H4 (cell line): ENCODE data around the gene RNF214. TPM values are rescaled to one million over a fixed set of nuclear protein-coding genes. Genes with fewer than 3 reads are reported as not detected.
"Not testable (repeated sequence)": the region's sequence is repeated elsewhere in the genome, so short reads cannot be mapped to it uniquely, and the experiment has no call there.

Source experiments
- DNase-seq: peaks from one replicate; pipeline ENCODE4 v3.0.0-alpha.2; 2015; ENCODE audit warnings: low spot score
- total RNA-seq: library from RNA; depleted of rRNA; stranded (reverse); fragments of >200 nt; shearing (Covaris generic); gene quantifications from 2 replicates; pipeline ENCODE4 v1.2.3, GENCODE V29; 2014; rRNA removed

The RNF214 gene
- total RNA-seq = 5.3 and 6.7 TPM in 2 replicates

- DNase-seq = peak; percentile 51
Measured at GRCh38 chr11:117232092-117232878, at the start of gene RNF214. RNF214 (plus strand) TSS chr11:117232671; CDS start chr11:117234273, 1,602 bp downstream.

GRCh38 chr11:117183178-117183577 lies 49.3 kb upstream of the RNF214 start:
- DNase-seq = not testable (repeated sequence)

- no peak for DNase-seq
Measured at GRCh38 chr11:117183724-117184349, 48.6 kb upstream of the RNF214 start.

GRCh38 chr11:117185736-117186430 lies 46.6 kb upstream of the RNF214 start:
- DNase-seq = no peak

GRCh38 chr11:117186431-117186761 lies 46.1 kb upstream of the RNF214 start:
- DNase-seq = no peak

GRCh38 chr11:117187007-117187406 lies 45.5 kb upstream of the RNF214 start:
- no peak for DNase-seq

- DNase-seq = no peak
Measured at GRCh38 chr11:117187428-117187798, 45.1 kb upstream of the RNF214 start.

GRCh38 chr11:117187799-117188481 lies 44.5 kb upstream of the RNF214 start:
- DNase-seq = no peak

GRCh38 chr11:117188620-117189081 lies 43.8 kb upstream of the RNF214 start:
- DNase-seq = no peak

GRCh38 chr11:117189191-117189940 lies 43.1 kb upstream of the RNF214 start:
- DNase-seq = no peak

GRCh38 chr11:117189941-117190544 lies 42.4 kb upstream of the RNF214 start:
- DNase-seq = no peak

GRCh38 chr11:117191680-117192400 lies 40.6 kb upstream of the RNF214 start:
- no peak for DNase-seq

- no peak for DNase-seq
Measured at GRCh38 chr11:117192401-117192875, 40.0 kb upstream of the RNF214 start.

- DNase-seq = no peak
Measured at GRCh38 chr11:117193130-117194020, 39.1 kb upstream of the RNF214 start.

GRCh38 chr11:117194267-117194666 lies 38.2 kb upstream of the RNF214 start:
- no peak for DNase-seq

- no peak for DNase-seq
Measured at GRCh38 chr11:117195258-117195657, 37.2 kb upstream of the RNF214 start.

- DNase-seq = no peak
Measured at GRCh38 chr11:117195761-117196160, 36.7 kb upstream of the RNF214 start.

GRCh38 chr11:117197006-117197405 lies 35.5 kb upstream of the RNF214 start:
- no peak for DNase-seq
